HUES6 (cell line): Measurements from ENCODE around the gene CLASP2.
"Not testable (repeated sequence)": the region's sequence is repeated elsewhere in the genome, so short reads cannot be mapped to it uniquely, and the experiment has no call there.

Source experiments
- H3K27ac ChIP-seq: 2 replicates; pipeline ENCODE4 v1.7.0; 2013; ENCODE audit warnings: low read depth, mild to moderate bottlenecking, low read length, inconsistent platforms
- H3K27me3 ChIP-seq: 2 replicates; pipeline ENCODE4 v1.6.1; 2013; ENCODE audit warnings: low read length; ENCODE audit not compliant: control insufficient read depth, insufficient read depth
- H3K36me3 ChIP-seq: 2 replicates; pipeline ENCODE4 v1.6.1; 2013; ENCODE audit warnings: low read length; ENCODE audit not compliant: control insufficient read depth, insufficient read depth
- H3K4me1 ChIP-seq: 2 replicates; pipeline ENCODE4 v1.6.1; 2013; ENCODE audit warnings: low read length; ENCODE audit not compliant: control insufficient read depth, insufficient read depth
- H3K4me3 ChIP-seq: 2 replicates; pipeline ENCODE4 v1.5.1; 2013; ENCODE audit warnings: low read depth, low read length
- H3K9ac ChIP-seq: one replicate; pipeline ENCODE4 v1.6.1; 2013; ENCODE audit warnings: mild to moderate bottlenecking, low read length
- H3K9me3 ChIP-seq: 2 replicates; pipeline ENCODE4 v1.6.1; 2013; ENCODE audit warnings: low read depth, low read length; ENCODE audit not compliant: control insufficient read depth, insufficient read depth

CLASP2 gene

GRCh38 chr3:33717866-33718594 lies at the start of gene CLASP2:
Gene CLASP2, minus strand, starts transcription at chr3:33718254. Its CDS starts 252 bp downstream, at chr3:33718002.
- Histone ChIP-seq H3K4me3 (peak within 1 kb of the TSS; percentile 78), H3K36me3 (no peaks in the 10 kb centered on the region), H3K9ac (peak within 1 kb of the TSS; percentile 90), H3K27me3 (no peaks in the 10 kb centered on the region), H3K9me3 (no peaks in the 10 kb centered on the region), H3K27ac (peak within 1 kb of the TSS; percentile 89), H3K4me1 (peaks cover 7% of the 10 kb centered on the region; the same call in 1 of the 2 replicates)

- Histone ChIP-seq H3K9ac (no peak overlapping the region), H3K36me3 (no peaks in the 10 kb centered on the region), H3K4me1 (no peaks in the 10 kb centered on the region), H3K4me3 (no peak overlapping the region), H3K27ac (no peak overlapping the region), H3K9me3 (peaks cover 22% of the 10 kb centered on the region), H3K27me3 (no peaks in the 10 kb centered on the region)
Measured at GRCh38 chr3:33758864-33759263, 40.8 kb upstream of the CLASP2 start.

GRCh38 chr3:33758281-33758680 lies 40.2 kb upstream of the CLASP2 start:
- H3K4me1 ChIP-seq = no peaks in the 10 kb centered on the region
- H3K27me3 ChIP-seq = no peaks in the 10 kb centered on the region
- H3K4me3 ChIP-seq = no peak overlapping the region
- H3K36me3 ChIP-seq = no peaks in the 10 kb centered on the region
- H3K27ac ChIP-seq = no peak overlapping the region
- H3K9me3 ChIP-seq = peaks cover 27% of the 10 kb centered on the region
- no peak overlapping the region for H3K9ac ChIP-seq

DNA sequence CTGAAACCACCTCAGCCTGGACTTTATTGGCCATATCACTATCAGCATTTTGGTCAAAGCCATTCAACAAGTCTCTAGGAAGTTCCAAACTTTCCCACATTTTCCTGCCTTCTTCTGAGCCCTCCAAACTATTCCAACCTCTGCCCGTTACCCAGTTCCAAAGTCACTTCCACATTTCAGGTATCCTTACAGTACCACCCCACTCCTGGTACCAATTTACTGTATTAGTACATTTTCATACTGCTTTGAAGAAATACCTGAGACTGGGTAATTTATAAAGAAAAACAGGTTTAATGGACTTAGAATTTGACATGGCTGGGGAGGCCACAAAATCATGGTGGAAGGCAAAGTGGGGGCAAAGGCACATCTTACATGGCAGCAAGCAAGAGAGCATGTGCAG lies 36.3 kb upstream of the CLASP2 start:
- not testable (repeated sequence) for H3K4me1 ChIP-seq, H3K9ac ChIP-seq, H3K27ac ChIP-seq, H3K27me3 ChIP-seq, H3K36me3 ChIP-seq, H3K4me3 ChIP-seq
- peaks cover 33% of the 10 kb centered on the region for H3K9me3 ChIP-seq

GRCh38 chr3:33751336-33751735 lies 33.3 kb upstream of the CLASP2 start:
- Histone ChIP-seq H3K27me3 (no peaks in the 10 kb centered on the region), H3K9ac (no peak overlapping the region), H3K36me3 (no peaks in the 10 kb centered on the region), H3K4me1 (peaks cover 2% of the 10 kb centered on the region; the same call in 1 of the 2 replicates), H3K9me3 (peaks cover 26% of the 10 kb centered on the region), H3K27ac (no peak overlapping the region), H3K4me3 (no peak overlapping the region)

- Histone ChIP-seq H3K9me3 (peaks cover 23% of the 10 kb centered on the region), H3K36me3 (no peaks in the 10 kb centered on the region), H3K4me3 (no peak overlapping the region), H3K4me1 (peaks cover 2% of the 10 kb centered on the region; the same call in 1 of the 2 replicates), H3K9ac (no peak overlapping the region), H3K27ac (no peak overlapping the region), H3K27me3 (no peaks in the 10 kb centered on the region)
Measured at GRCh38 chr3:33750211-33750548, 32.1 kb upstream of the CLASP2 start.

DNA sequence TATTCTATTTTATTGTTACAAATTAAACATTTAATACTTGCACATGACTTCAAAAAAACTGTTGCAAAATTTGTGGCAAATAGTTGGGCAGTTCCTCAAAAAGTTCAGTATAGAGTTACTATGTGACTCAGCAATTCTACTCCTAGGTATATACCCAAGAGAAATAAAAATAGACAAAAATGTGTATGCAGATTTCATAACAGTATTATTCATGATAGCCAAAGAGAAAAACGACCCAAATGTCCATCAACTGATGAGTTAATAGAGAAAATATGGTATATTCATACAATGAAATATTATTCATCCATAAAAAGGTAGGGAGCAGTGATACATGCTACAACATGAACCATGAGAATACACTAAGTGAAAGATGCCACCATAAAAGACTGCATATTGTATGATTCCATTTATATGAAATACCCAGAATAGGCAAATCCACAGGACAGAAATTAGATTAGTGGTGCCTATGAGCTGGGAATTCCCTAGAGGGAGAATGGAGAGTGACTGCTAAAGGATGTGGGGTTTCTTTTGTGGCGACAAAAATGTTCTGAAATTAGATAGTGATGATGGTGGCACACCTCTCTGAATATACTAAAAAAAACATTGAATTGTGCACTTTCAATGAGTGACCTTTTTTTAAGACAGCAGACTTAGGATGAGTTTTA lies 31.6 kb upstream of the CLASP2 start:
- H3K4me1 ChIP-seq = peaks cover 2% of the 10 kb centered on the region; the same call in 1 of the 2 replicates
- H3K4me3 ChIP-seq = no peak overlapping the region
- H3K9ac ChIP-seq = no peak overlapping the region
- no peak overlapping the region for H3K27ac ChIP-seq
- H3K36me3 ChIP-seq = no peaks in the 10 kb centered on the region
- H3K9me3 ChIP-seq = peaks cover 18% of the 10 kb centered on the region
- no peaks in the 10 kb centered on the region for H3K27me3 ChIP-seq

- Histone ChIP-seq H3K4me3 (no peak overlapping the region), H3K36me3 (no peaks in the 10 kb centered on the region), H3K9me3 (no peaks in the 10 kb centered on the region), H3K4me1 (peaks cover 2% of the 10 kb centered on the region; the same call in 1 of the 2 replicates), H3K27me3 (no peaks in the 10 kb centered on the region), H3K27ac (no peak overlapping the region), H3K9ac (no peak overlapping the region)
Measured at GRCh38 chr3:33746416-33747116, 28.5 kb upstream of the CLASP2 start.

DNA sequence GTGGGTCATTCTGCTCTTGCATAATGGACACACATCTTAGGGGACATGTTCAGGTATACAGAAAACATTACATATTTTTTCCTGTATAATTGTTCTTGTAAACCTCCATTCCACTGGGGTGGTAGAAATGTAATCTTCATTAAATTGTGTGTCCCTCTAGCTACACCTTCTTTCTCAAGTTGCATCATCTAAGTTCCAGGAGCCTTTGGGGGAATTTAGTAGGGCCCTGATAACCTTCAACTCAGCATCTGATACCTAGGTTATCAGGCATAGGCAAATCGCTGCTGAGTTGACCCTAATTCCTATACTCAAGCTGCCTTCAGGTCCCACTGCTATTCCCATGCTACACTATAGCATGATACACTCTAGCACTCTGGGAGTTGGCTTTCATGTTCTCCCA lies 19.1 kb upstream of the CLASP2 start:
- Histone ChIP-seq H3K9ac (no peak overlapping the region), H3K4me3 (no peak overlapping the region), H3K4me1 (no peaks in the 10 kb centered on the region), H3K36me3 (no peaks in the 10 kb centered on the region), H3K27ac (no peak overlapping the region), H3K9me3 (peaks cover 8% of the 10 kb centered on the region), H3K27me3 (no peaks in the 10 kb centered on the region)

GRCh38 chr3:33732394-33732793 lies 14.3 kb upstream of the CLASP2 start:
- Histone ChIP-seq H3K36me3 (no peaks in the 10 kb centered on the region), H3K9ac (no peak overlapping the region), H3K27me3 (no peaks in the 10 kb centered on the region), H3K4me1 (no peaks in the 10 kb centered on the region), H3K4me3 (no peak overlapping the region), H3K27ac (no peak overlapping the region), H3K9me3 (peaks cover 22% of the 10 kb centered on the region)

DNA sequence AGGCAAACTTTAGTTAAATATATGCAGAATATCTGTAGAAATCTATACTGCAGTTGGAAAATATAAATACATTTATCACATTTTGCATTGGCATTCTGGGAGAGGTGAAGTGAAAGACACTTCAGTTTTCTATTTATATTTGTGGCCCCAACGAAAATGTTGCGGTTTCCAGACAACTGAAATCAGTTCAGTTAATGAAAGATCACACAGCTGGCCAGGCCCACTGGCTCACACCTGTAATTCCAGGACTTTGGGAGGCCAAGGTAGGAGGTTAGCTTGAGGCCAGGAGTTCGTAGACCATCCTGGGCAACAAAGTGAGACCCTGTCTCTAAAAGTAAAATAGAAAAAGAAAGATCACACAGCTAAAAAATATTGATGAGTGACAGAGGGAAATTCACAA lies 11.9 kb upstream of the CLASP2 start:
- Histone ChIP-seq H3K4me1 (no peaks in the 10 kb centered on the region), H3K9ac (no peak overlapping the region), H3K27ac (no peak overlapping the region), H3K36me3 (no peaks in the 10 kb centered on the region), H3K27me3 (no peaks in the 10 kb centered on the region), H3K4me3 (no peak overlapping the region), H3K9me3 (peaks cover 22% of the 10 kb centered on the region)
